ENCODE measurements around the gene POM121. TPM values are rescaled to one million over a fixed set of nuclear protein-coding genes. Genes with fewer than 3 reads are reported as not detected.
"Not testable (repeated sequence)": the region's sequence is repeated elsewhere in the genome, so short reads cannot be mapped to it uniquely, and the experiment has no call there.

Gene POM121
- total RNA-seq, 1 experiment from 2014 or later = 79.0 TPM

GRCh38 chr7:72946130-72946745, 21.3 kb downstream of the POM121 start:
- H4K91ac ChIP-seq (ENCODE audit: insufficient read length, low read depth, low read length); H3K9me3 ChIP-seq (ENCODE audit: control insufficient read depth, low read depth, low read length); H2BK15ac ChIP-seq (ENCODE audit: low read depth, low read length); H2BK120ac ChIP-seq (ENCODE audit: low read depth, low read length, poor library complexity, severe bottlenecking); H3K27me3 Mint-ChIP-seq (ENCODE audit: low read depth); H4K8ac ChIP-seq (replicated peaks; ENCODE audit: insufficient read length, low read depth, low read length); H3K4me2 ChIP-seq (ENCODE audit: insufficient read depth, insufficient read length, low read length); H3K9me3 Mint-ChIP-seq; H2BK12ac ChIP-seq (ENCODE audit: insufficient read length, low read depth, low read length); H4K5ac ChIP-seq (ENCODE audit: insufficient read length, low read depth, low read length); H3K56ac ChIP-seq (ENCODE audit: insufficient read length, low read depth, low read length); H2BK5ac ChIP-seq (ENCODE audit: insufficient read length, low read length); H3K18ac ChIP-seq (ENCODE audit: insufficient read length, low read depth, low read length); H4K20me1 ChIP-seq (ENCODE audit: control insufficient read depth, insufficient read depth, insufficient read length); H3K79me1 ChIP-seq (ENCODE audit: insufficient read depth, low read depth, low read length, poor library complexity, severe bottlenecking); H3T11ph ChIP-seq (ENCODE audit: low read length); H3K4ac ChIP-seq (ENCODE audit: low read depth, low read length); H2BK20ac ChIP-seq (ENCODE audit: low read depth, low read length, poor library complexity, severe bottlenecking); H2AFZ ChIP-seq (ENCODE audit: low read length); H3K27ac ChIP-seq (ENCODE audit: insufficient read length, low read depth, low read length); H3K27ac Mint-ChIP-seq; H3K14ac ChIP-seq (ENCODE audit: insufficient read depth, low read length); H3K4me3 Mint-ChIP-seq; H3K27me3 ChIP-seq (ENCODE audit: insufficient read depth, low read length); H3K4me1 Mint-ChIP-seq; H3K23me2 ChIP-seq (ENCODE audit: insufficient read length, low read depth, low read length, poor library complexity, severe bottlenecking); H3K9ac ChIP-seq (ENCODE audit: extremely low read depth, insufficient read length, low read length); H3K4me1 ChIP-seq (ENCODE audit: insufficient read depth, low read length); H2AK5ac ChIP-seq (ENCODE audit: insufficient read length, low read length); H3K79me2 ChIP-seq (ENCODE audit: insufficient read depth, low read length); H3K23ac ChIP-seq (ENCODE audit: insufficient read length, low read depth, low read length): not testable (repeated sequence)
- no CpG with 5 or more reads among the region's 22 CpGs for WGBS (ENCODE audit: extremely low coverage, insufficient read length, low lambda C conversion rate)
- peak; percentile 63 for TF ChIP-seq CTCF (conservative IDR thresholded peaks at IDR 0.05)
- peak; percentile 32 for DNase-seq
- peaks cover 10 to 28% (median 28%) of the 10 kb centered on the region in 3 experiments; a peak in 6 of 7 replicates for H3K36me3 Mint-ChIP-seq (ENCODE audit: insufficient read depth in 1 of 3, low read depth in 3 of 3)

- H3K56ac ChIP-seq (ENCODE audit: insufficient read length, low read depth, low read length); H4K20me1 ChIP-seq (ENCODE audit: control insufficient read depth, insufficient read depth, insufficient read length); H3K4me3 Mint-ChIP-seq; H3K9me3 ChIP-seq (ENCODE audit: control insufficient read depth, low read depth, low read length); H3K18ac ChIP-seq (ENCODE audit: insufficient read length, low read depth, low read length); H3T11ph ChIP-seq (ENCODE audit: low read length); DNase-seq; H3K79me1 ChIP-seq (ENCODE audit: insufficient read depth, low read depth, low read length, poor library complexity, severe bottlenecking); H3K27me3 Mint-ChIP-seq (ENCODE audit: low read depth); H3K23ac ChIP-seq (ENCODE audit: insufficient read length, low read depth, low read length); H3K27me3 ChIP-seq (ENCODE audit: insufficient read depth, low read length); H4K5ac ChIP-seq (ENCODE audit: insufficient read length, low read depth, low read length); H3K4me1 ChIP-seq (ENCODE audit: insufficient read depth, low read length); H3K4me2 ChIP-seq (ENCODE audit: insufficient read depth, insufficient read length, low read length); H2BK20ac ChIP-seq (ENCODE audit: low read depth, low read length, poor library complexity, severe bottlenecking); H3K27ac ChIP-seq (ENCODE audit: insufficient read length, low read depth, low read length); H2BK15ac ChIP-seq (ENCODE audit: low read depth, low read length); H2BK12ac ChIP-seq (ENCODE audit: insufficient read length, low read depth, low read length); H3K14ac ChIP-seq (ENCODE audit: insufficient read depth, low read length); H3K27ac Mint-ChIP-seq; H3K9me3 Mint-ChIP-seq; H3K79me2 ChIP-seq (ENCODE audit: insufficient read depth, low read length); H4K8ac ChIP-seq (replicated peaks; ENCODE audit: insufficient read length, low read depth, low read length); H3K9ac ChIP-seq (ENCODE audit: extremely low read depth, insufficient read length, low read length); H3K4ac ChIP-seq (ENCODE audit: low read depth, low read length); H2BK5ac ChIP-seq (ENCODE audit: insufficient read length, low read length); H2BK120ac ChIP-seq (ENCODE audit: low read depth, low read length, poor library complexity, severe bottlenecking); H2AFZ ChIP-seq (ENCODE audit: low read length); H2AK5ac ChIP-seq (ENCODE audit: insufficient read length, low read length); H3K4me1 Mint-ChIP-seq; H4K91ac ChIP-seq (ENCODE audit: insufficient read length, low read depth, low read length); H3K23me2 ChIP-seq (ENCODE audit: insufficient read length, low read depth, low read length, poor library complexity, severe bottlenecking): not testable (repeated sequence)
- peaks cover 6 to 24% (median 22%) of the 10 kb centered on the region in 3 experiments; a peak in 6 of 7 replicates for H3K36me3 Mint-ChIP-seq (ENCODE audit: insufficient read depth in 1 of 3, low read depth in 3 of 3)
- WGBS (ENCODE audit: extremely low coverage, insufficient read length, low lambda C conversion rate) = no CpG with 5 or more reads among the region's 23 CpGs
Measured at GRCh38 chr7:72948714-72949113, 23.8 kb downstream of the POM121 start.
